Measurements from ENCODE around the gene RAB40B. TPM values are rescaled to one million over a fixed set of nuclear protein-coding genes. Genes with fewer than 3 reads are reported as not detected.

The RAB40B gene
- total and polyA plus RNA-seq, 2 of the 13 experiments (the other 11 are each of a cell fraction or from before 2014, with no cell fraction given): 6.2 to 6.5 TPM

DNA sequence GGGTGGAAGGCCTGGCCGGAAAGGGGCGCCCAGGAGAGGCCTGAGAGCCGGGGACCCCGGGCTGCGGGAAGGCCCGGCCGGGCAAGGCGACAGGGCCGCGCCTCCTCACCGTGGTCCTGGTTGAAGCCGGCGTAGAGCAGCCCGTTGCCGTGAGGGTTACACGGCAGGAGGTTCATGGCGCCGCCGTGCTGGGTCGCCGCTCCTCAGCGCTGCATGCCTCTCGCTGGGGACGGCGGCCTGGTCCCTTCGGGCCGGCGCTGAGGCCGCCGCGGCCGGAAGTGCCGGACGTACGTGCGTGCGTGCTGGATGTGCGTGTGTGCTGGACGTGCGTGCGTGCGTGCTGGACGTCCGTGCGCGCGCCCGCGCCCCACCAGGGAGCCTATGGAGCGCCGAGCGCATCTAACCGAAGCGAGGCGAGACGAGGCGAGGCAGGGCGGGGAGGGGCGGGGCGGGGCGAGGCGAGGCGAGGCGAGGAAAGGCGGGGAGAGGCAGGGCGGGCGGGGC lies 50.3 kb downstream of the RAB40B start, which contains the start of gene WDR45B (continued):
- TF ChIP-seq IRX3 (CRISPR knock-in tag; IDR thresholded peaks at IDR 0.05; ENCODE audit: borderline replicate concordance, low read depth) (0 out of 2 replicates have a peak, but pooled peaks have one; percentile 26), KLF9 (CRISPR knock-in tag; IDR thresholded peaks at IDR 0.05; ENCODE audit: low read depth) (no peak), NFE2L2 (IDR thresholded peaks at IDR 0.05; ENCODE audit: low read length) (no peak), ZNF17 (CRISPR knock-in tag; IDR thresholded peaks at IDR 0.05) (no peak), HDAC1 (CRISPR knock-in tag; IDR thresholded peaks at IDR 0.05) (peak; percentile 97), HMG20A (CRISPR knock-in tag; IDR thresholded peaks at IDR 0.05; ENCODE audit: borderline replicate concordance) (peak; percentile 43; the same call in 1 of the 2 replicates), NCOA5 (CRISPR knock-in tag; IDR thresholded peaks at IDR 0.05) (no peak), PTBP1 (IDR thresholded peaks at IDR 0.05; ENCODE audit: low read depth, low read length, poor library complexity, severe bottlenecking) (no peak), GTF3A (CRISPR knock-in tag; conservative IDR thresholded peaks at IDR 0.05) (no peak), ZNF660 (CRISPR knock-in tag; IDR thresholded peaks at IDR 0.05; ENCODE audit: borderline replicate concordance, low read depth) (no peak), ISX (CRISPR knock-in tag; conservative IDR thresholded peaks at IDR 0.05) (no peak; the same call in 1 of the 2 replicates), CCDC6 (CRISPR knock-in tag; IDR thresholded peaks at IDR 0.05) (peak; percentile 94), HOXA3 (CRISPR knock-in tag; IDR thresholded peaks at IDR 0.05) (peak; percentile 93), ZNF180 (CRISPR knock-in tag; IDR thresholded peaks at IDR 0.05; ENCODE audit: borderline replicate concordance, low read depth) (no peak), CBFB (CRISPR knock-in tag; IDR thresholded peaks at IDR 0.05) (peak; percentile 82; the same call in 1 of the 2 replicates), SIN3A (IDR thresholded peaks at IDR 0.05; ENCODE audit: borderline replicate concordance, low read depth, low read length) (peak; percentile 90; the same call in 1 of the 2 replicates), RARG (CRISPR knock-in tag; IDR thresholded peaks at IDR 0.05; ENCODE audit: low read depth) (no peak), ZC3H4 (CRISPR knock-in tag; IDR thresholded peaks at IDR 0.05; ENCODE audit: borderline replicate concordance) (0 out of 2 replicates have a peak, but pooled peaks have one; percentile 39), ZNF260 (CRISPR knock-in tag; IDR thresholded peaks at IDR 0.05; ENCODE audit: borderline replicate concordance, low read depth) (no peak)
- TF ChIP-seq, protein P1, sequence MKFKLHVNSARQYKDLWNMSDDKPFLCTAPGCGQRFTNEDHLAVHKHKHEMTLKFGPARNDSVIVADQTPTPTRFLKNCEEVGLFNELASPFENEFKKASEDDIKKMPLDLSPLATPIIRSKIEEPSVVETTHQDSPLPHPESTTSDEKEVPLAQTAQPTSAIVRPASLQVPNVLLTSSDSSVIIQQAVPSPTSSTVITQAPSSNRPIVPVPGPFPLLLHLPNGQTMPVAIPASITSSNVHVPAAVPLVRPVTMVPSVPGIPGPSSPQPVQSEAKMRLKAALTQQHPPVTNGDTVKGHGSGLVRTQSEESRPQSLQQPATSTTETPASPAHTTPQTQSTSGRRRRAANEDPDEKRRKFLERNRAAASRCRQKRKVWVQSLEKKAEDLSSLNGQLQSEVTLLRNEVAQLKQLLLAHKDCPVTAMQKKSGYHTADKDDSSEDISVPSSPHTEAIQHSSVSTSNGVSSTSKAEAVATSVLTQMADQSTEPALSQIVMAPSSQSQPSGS (CRISPR knock-in tag; IDR thresholded peaks at IDR 0.05): peak; percentile 72
- TF ChIP-seq, protein P2, sequence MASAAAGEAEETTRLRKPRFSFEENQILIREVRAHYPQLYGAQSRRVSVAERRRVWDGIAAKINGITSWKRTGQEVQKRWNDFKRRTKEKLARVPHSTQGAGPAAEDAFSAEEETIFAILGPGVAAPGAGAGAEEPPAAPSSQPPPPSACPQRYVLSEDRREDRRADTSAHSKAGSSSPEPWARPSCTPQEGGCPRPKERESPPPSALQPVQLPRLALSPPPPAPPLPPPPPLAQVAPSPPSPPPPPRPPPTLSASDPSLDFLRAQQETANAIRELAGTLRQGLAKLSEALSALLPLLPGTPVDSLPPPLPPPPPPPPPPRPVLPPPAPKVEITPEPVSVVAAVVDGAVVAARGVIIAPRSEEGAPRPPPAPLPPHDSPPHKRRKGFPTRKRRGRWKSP (CRISPR knock-in tag; IDR thresholded peaks at IDR 0.05): no peak; the same call in none of the 2 replicates
- TF ChIP-seq, protein P3, sequence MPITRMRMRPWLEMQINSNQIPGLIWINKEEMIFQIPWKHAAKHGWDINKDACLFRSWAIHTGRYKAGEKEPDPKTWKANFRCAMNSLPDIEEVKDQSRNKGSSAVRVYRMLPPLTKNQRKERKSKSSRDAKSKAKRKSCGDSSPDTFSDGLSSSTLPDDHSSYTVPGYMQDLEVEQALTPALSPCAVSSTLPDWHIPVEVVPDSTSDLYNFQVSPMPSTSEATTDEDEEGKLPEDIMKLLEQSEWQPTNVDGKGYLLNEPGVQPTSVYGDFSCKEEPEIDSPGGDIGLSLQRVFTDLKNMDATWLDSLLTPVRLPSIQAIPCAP (CRISPR knock-in tag; IDR thresholded peaks at IDR 0.05; ENCODE audit: low read depth): no peak
- TF ChIP-seq, protein P4, sequence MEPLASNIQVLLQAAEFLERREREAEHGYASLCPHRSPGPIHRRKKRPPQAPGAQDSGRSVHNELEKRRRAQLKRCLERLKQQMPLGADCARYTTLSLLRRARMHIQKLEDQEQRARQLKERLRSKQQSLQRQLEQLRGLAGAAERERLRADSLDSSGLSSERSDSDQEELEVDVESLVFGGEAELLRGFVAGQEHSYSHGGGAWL (CRISPR knock-in tag; IDR thresholded peaks at IDR 0.05): peak; percentile 87
- TF ChIP-seq, protein P5, sequence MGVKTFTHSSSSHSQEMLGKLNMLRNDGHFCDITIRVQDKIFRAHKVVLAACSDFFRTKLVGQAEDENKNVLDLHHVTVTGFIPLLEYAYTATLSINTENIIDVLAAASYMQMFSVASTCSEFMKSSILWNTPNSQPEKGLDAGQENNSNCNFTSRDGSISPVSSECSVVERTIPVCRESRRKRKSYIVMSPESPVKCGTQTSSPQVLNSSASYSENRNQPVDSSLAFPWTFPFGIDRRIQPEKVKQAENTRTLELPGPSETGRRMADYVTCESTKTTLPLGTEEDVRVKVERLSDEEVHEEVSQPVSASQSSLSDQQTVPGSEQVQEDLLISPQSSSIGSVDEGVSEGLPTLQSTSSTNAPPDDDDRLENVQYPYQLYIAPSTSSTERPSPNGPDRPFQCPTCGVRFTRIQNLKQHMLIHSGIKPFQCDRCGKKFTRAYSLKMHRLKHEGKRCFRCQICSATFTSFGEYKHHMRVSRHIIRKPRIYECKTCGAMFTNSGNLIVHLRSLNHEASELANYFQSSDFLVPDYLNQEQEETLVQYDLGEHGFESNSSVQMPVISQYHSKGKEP (CRISPR knock-in tag; IDR thresholded peaks at IDR 0.05): 0 out of 2 replicates have a peak, but pooled peaks have one; percentile 45
- TF ChIP-seq, protein P6, sequence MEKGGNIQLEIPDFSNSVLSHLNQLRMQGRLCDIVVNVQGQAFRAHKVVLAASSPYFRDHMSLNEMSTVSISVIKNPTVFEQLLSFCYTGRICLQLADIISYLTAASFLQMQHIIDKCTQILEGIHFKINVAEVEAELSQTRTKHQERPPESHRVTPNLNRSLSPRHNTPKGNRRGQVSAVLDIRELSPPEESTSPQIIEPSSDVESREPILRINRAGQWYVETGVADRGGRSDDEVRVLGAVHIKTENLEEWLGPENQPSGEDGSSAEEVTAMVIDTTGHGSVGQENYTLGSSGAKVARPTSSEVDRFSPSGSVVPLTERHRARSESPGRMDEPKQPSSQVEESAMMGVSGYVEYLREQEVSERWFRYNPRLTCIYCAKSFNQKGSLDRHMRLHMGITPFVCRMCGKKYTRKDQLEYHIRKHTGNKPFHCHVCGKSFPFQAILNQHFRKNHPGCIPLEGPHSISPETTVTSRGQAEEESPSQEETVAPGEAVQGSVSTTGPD (CRISPR knock-in tag; IDR thresholded peaks at IDR 0.05): no peak
